Measurements from ENCODE around the gene NKX2-2.

The NKX2-2 gene

DNA sequence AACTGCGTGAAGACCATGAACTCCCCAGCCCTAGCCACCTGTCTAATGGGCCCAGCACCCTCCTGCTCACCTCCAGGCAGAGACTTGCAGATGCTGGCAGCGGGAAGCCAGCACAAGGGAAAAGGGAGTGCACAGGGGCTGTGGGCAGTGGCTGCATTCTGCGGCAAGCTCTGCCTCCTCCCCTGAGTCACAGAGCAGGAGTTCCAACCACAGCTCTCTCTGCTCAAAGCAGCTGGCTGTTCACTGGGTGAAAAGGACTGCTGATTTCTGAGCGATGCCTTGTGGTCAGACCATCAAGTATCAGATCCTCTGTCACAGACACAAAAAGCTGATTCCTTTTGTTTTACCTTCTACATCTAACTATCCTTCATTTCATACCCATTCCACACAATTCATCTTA, 10.5 kb downstream of the NKX2-2 start:
- no peak overlapping the region for H3K4me3 ChIP-seq (ENCODE audit: low read depth, low read length)
- TF ChIP-seq, protein P1, sequence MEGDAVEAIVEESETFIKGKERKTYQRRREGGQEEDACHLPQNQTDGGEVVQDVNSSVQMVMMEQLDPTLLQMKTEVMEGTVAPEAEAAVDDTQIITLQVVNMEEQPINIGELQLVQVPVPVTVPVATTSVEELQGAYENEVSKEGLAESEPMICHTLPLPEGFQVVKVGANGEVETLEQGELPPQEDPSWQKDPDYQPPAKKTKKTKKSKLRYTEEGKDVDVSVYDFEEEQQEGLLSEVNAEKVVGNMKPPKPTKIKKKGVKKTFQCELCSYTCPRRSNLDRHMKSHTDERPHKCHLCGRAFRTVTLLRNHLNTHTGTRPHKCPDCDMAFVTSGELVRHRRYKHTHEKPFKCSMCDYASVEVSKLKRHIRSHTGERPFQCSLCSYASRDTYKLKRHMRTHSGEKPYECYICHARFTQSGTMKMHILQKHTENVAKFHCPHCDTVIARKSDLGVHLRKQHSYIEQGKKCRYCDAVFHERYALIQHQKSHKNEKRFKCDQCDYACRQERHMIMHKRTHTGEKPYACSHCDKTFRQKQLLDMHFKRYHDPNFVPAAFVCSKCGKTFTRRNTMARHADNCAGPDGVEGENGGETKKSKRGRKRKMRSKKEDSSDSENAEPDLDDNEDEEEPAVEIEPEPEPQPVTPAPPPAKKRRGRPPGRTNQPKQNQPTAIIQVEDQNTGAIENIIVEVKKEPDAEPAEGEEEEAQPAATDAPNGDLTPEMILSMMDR (IDR thresholded peaks at IDR 0.05; ENCODE audit: insufficient read depth, low read depth, low read length, missing control alignments), result no peak
- peak; percentile 91 for DNase-seq (ENCODE audit: low read depth)

DNA sequence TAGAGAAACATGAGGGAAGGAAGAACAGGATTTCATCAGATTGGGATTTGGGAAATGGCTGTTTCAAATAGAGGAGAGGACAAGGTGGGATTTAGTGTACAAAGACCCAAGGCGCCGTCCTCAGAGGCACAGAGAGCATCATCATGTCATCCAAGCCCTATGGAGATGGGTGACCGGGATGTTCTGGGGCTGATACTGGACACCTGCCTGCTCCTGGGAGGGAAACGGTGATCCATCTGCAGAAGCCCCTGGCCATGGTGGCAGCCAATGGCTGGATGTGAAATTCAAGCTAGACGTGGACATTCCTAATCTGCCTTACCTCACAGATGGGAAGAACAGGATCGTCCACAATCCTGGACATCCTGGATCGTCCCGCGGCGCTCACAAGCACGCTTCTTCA, 12.7 kb downstream of the NKX2-2 start:
- DNase-seq (ENCODE audit: low read depth), result no peak
- no peak overlapping the region for H3K4me3 ChIP-seq (ENCODE audit: low read depth, low read length)
- TF ChIP-seq, protein P1 (IDR thresholded peaks at IDR 0.05; ENCODE audit: insufficient read depth, low read depth, low read length, missing control alignments), result no peak

DNA sequence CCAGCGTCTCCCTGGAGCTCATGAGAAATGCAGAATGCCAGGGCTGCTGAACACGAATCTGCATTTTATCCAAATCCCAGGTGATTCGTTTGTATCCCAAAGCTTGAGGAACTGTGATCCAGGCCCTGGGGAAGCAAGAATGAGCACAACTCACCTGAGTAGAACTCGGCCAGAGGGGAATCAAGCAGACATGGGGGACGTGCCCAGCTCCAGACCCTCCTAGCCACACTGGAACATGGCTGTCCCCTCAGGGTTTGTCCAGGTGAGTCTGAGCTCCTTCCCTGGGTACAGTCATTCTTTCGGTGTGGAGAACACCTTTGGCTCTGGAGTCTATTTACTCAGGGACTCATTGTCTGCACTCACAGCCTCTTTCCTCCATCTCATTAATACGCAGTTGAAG, 13.3 kb downstream of the NKX2-2 start:
- H3K4me3 ChIP-seq (ENCODE audit: low read depth, low read length), result no peak overlapping the region

DNA sequence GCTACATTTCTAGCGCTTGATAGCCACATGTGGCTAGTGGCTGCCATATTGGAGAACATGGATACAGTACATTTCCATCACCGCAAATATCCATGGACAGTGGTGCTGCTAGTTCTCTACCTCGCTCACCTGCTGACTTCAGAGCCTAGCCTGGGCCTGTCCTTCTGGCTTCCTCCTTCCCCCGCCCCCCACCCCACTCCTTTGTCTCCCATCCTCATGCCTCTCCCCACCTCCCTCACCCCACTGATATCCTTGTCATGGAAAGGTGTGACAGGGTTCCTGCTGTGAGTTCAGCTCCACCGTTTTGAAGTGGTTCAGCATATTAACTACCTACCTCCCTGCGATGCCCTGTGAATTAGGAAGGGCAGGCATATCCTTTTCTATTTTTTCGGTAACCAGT, 14.2 kb downstream of the NKX2-2 start:
- no peak overlapping the region for H3K4me3 ChIP-seq (ENCODE audit: low read depth, low read length)
- TF ChIP-seq, protein P1 (IDR thresholded peaks at IDR 0.05; ENCODE audit: insufficient read depth, low read depth, low read length, missing control alignments), result no peak
- DNase-seq (ENCODE audit: low read depth), result no peak

More for the DNA sequence above, 13.3 kb downstream of the NKX2-2 start:
- no peak for DNase-seq (ENCODE audit: low read depth)
- TF ChIP-seq, protein P1 (IDR thresholded peaks at IDR 0.05; ENCODE audit: insufficient read depth, low read depth, low read length, missing control alignments), result no peak

DNA sequence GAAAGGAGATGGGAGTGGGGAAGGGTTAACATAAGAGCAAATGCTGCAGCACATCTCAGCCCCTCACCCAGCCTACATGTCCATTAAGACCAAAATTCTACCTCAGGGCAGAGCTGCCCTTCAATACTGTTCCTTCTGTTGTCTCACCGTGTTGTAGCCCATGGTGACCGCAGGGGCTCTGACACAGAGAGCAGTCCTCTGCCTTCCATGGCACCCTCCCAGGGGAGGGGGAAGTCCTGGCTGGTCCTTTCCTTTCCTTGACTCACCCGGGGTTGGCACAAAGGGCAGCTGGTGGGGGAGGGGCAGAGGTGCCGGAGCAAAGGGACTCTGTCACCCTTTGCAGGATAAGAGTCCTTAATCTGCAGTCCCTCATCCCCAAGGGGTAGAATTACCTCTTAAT, 15.2 kb downstream of the NKX2-2 start:
- TF ChIP-seq, protein P1 (IDR thresholded peaks at IDR 0.05; ENCODE audit: insufficient read depth, low read depth, low read length, missing control alignments), result no peak
- no peak for DNase-seq (ENCODE audit: low read depth)
- no peak overlapping the region for H3K4me3 ChIP-seq (ENCODE audit: low read depth, low read length)

DNA sequence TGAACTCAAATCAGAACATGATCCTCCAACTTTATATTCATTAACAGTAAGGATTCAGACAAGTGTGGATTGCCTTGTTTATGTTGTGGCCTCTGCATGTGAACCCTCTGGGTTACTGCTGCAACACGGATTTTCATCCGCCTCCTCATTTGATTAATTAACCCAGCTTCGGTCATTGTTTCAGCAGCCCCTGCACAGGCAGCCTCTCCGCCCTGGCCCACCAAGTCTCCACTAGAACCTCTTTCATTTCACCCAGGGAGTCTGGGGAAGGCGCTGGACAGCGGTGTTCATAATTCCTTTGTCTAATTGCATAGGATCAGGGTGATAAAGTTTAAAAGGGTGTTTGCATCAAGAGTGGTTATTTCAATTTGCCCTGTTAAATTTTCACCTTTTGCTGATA, 15.7 kb downstream of the NKX2-2 start:
- TF ChIP-seq, protein P1 (IDR thresholded peaks at IDR 0.05; ENCODE audit: insufficient read depth, low read depth, low read length, missing control alignments), result no peak
- H3K4me3 ChIP-seq (ENCODE audit: low read depth, low read length), result no peak overlapping the region
- no peak for DNase-seq (ENCODE audit: low read depth)

DNA sequence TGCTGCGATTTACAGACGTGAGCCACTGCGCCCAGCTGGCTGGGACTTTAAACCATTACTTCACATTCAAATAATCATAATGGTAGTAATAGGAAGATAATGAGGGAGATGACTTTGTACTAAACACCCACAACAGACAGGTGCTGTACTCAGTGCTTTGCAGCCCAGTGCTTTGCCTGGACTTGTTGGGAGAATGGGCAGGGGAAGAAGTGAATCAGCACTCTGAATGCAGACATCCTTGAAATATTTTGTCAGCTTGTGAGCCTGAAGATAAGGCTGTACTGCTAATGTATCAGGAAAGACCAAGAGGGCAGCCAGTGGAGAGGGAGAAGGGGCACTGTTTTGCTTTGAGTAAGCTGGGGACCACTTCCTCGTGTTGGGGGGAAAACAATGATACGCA, 17.4 kb downstream of the NKX2-2 start:
- H3K4me3 ChIP-seq (ENCODE audit: low read depth, low read length), result no peak overlapping the region
- DNase-seq (ENCODE audit: low read depth), result no peak
- TF ChIP-seq, protein P1 (IDR thresholded peaks at IDR 0.05; ENCODE audit: insufficient read depth, low read depth, low read length, missing control alignments), result no peak

Data from GM12865 (cell line).